Measurements from ENCODE around the gene SPAG8. TPM values are rescaled to one million over a fixed set of nuclear protein-coding genes. Genes with fewer than 3 reads are reported as not detected.

Gene SPAG8
- total and polyA plus RNA-seq, 9 of the 15 experiments (the other 6 are each of a cell fraction or from before 2014, with no cell fraction given) = 0.03 to 0.47 (median 0.21) TPM

- no peak for TF ChIP-seq BCLAF1 (IDR thresholded peaks at IDR 0.05; ENCODE audit: borderline replicate concordance in 1 of 2, control insufficient read depth in 1 of 2, low read depth in 2 of 2, low read length in 1 of 2)
- TF ChIP-seq IRF2 (CRISPR knock-in tag; IDR thresholded peaks at IDR 0.05) = no peak
- TF ChIP-seq, protein P1, sequence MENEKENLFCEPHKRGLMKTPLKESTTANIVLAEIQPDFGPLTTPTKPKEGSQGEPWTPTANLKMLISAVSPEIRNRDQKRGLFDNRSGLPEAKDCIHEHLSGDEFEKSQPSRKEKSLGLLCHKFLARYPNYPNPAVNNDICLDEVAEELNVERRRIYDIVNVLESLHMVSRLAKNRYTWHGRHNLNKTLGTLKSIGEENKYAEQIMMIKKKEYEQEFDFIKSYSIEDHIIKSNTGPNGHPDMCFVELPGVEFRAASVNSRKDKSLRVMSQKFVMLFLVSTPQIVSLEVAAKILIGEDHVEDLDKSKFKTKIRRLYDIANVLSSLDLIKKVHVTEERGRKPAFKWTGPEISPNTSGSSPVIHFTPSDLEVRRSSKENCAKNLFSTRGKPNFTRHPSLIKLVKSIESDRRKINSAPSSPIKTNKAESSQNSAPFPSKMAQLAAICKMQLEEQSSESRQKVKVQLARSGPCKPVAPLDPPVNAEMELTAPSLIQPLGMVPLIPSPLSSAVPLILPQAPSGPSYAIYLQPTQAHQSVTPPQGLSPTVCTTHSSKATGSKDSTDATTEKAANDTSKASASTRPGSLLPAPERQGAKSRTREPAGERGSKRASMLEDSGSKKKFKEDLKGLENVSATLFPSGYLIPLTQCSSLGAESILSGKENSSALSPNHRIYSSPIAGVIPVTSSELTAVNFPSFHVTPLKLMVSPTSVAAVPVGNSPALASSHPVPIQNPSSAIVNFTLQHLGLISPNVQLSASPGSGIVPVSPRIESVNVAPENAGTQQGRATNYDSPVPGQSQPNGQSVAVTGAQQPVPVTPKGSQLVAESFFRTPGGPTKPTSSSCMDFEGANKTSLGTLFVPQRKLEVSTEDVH (IDR thresholded peaks at IDR 0.05; ENCODE audit: low read depth, partially characterized antibody) = no peak
- TF ChIP-seq, protein P2, sequence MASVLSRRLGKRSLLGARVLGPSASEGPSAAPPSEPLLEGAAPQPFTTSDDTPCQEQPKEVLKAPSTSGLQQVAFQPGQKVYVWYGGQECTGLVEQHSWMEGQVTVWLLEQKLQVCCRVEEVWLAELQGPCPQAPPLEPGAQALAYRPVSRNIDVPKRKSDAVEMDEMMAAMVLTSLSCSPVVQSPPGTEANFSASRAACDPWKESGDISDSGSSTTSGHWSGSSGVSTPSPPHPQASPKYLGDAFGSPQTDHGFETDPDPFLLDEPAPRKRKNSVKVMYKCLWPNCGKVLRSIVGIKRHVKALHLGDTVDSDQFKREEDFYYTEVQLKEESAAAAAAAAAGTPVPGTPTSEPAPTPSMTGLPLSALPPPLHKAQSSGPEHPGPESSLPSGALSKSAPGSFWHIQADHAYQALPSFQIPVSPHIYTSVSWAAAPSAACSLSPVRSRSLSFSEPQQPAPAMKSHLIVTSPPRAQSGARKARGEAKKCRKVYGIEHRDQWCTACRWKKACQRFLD (CRISPR knock-in tag; IDR thresholded peaks at IDR 0.05) = no peak
- TF ChIP-seq PTBP1 (IDR thresholded peaks at IDR 0.05; ENCODE audit: low read depth, low read length) = no peak
- TF ChIP-seq CBX8 (IDR thresholded peaks at IDR 0.05; ENCODE audit: borderline replicate concordance, extremely low read depth, low read depth, low read length, poor library complexity, severe bottlenecking) = no peak
- no peak for TF ChIP-seq RERE (CRISPR knock-in tag; IDR thresholded peaks at IDR 0.05; ENCODE audit: borderline replicate concordance)
Observed at GRCh38 chr9:35834260-35835215, 22.5 kb upstream of the SPAG8 start (continued).

All from K562 (cell line).